Pancreas (tissue), 10 donors: ENCODE data around the gene APOO. TPM values are rescaled to one million over a fixed set of nuclear protein-coding genes. Genes with fewer than 3 reads are reported as not detected.
"Not testable (repeated sequence)": the region's sequence is repeated elsewhere in the genome, so short reads cannot be mapped to it uniquely, and the experiment has no call there.

Source experiments
- ATAC-seq, 4 donors: fragments of 200-7000 bp; cut with Tn5 transposase; one replicate each; pipeline versions ENCODE4 v1.8.0 to v1.9.1; 2020; ENCODE audit warnings: mild to moderate bottlenecking in 4 of 4, moderate library complexity in 4 of 4
- DNase-seq, 6 donors: peaks; one replicate each; pipeline ENCODE4 v3.0.0-alpha.2; 2020
- FAIRE-seq: peaks from 2 replicates; lab custom pipeline; 2012; peaks lifted over from hg19 to GRCh38; lab: Jason Lieb, UNC
- H3K27ac ChIP-seq, 4 donors: fragments of 200-600 bp; sonication (generic); 1 replicate in 3 of 4; 2 replicates in 1 of 4; pipeline versions ENCODE4 v1.5.0 to v1.8.0; 2020
- H3K27me3 ChIP-seq, 4 donors: fragments of 200-600 bp; one replicate each; pipeline ENCODE4 v1.8.0; 2021
- H3K36me3 ChIP-seq, 3 donors: fragments of 200-600 bp; sonication (generic) in 1 of 3; one replicate each; pipeline versions ENCODE4 v1.5.0 to v1.8.0; 2020 to 2021
- H3K4me1 ChIP-seq, 3 donors: fragments of 200-600 bp; one replicate each; pipeline ENCODE4 v1.8.0; 2021
- H3K4me3 ChIP-seq, 4 donors: fragments of 200-600 bp; sonication (generic) in 2 of 4; one replicate each; pipeline versions ENCODE4 v1.5.0 to v1.8.0; 2020 to 2021
- H3K9me3 ChIP-seq, 4 donors: fragments of 200-600 bp; one replicate each; pipeline ENCODE4 v1.8.0; 2021
- WGBS, 2 donors: extraction: QIAGEN DNeasy Blood & Tissue Kit; methylation state at CpG; one replicate each; pipeline ENCODE4 v1.1.7; 2013; 5-methylcytosine and 5-hydroxymethylcytosine counted together
- intact Hi-C, 3 donors: fragments of 100-400 bp; cut with DNase I; formaldehyde crosslinking; loops; one replicate each; pipeline versions ENCODE4 v1.11.1 to v1.14.2; 2022
- polyA plus RNA-seq, 2 donors: library from polyadenylated mRNA; stranded (reverse); fragments of 200-250 nt; gene quantifications; one replicate each; pipeline ENCODE4 v1.2.3, GENCODE V29; 2013
- total RNA-seq, 6 donors: library from RNA; stranded (reverse); fragmentation: NEBNext Ultra II Directional in 4 of 6; extraction: Animal tissue kit (Norgen Biotek cat#: 25700) in 4 of 6; gene quantifications; one replicate each; pipeline versions ENCODE4 v1.2.1 to v1.2.4, GENCODE V29; 2021 to 2023
- TF ChIP-seq, protein P1 (sequence below), 4 donors: fragments of 200-600 bp; sonication (generic) in 3 of 4; IDR thresholded peaks; one replicate each; pipeline versions ENCODE4 v1.5.0 to v1.8.0; 2021; ENCODE audit warnings: antibody characterized with exemption in 4 of 4
- donor health status: healthy with polysubstance abuse.
- donor health status: DM: no; HTN: no; CAD: no; lungs with moderate emphysema.
- donor health status: DM: no; HTN: no; CAD: no.
- donor health status: control.
- donor health status: control.
- donor health status: Bipolar disorder and iron deficiency.
- donor health status: DM: yes; HTN: yes; CAD: no.
- donor health status: DM: no; HTN: no; CAD: no.
- donor health status: DM: no; HTN: no; CAD: no.
- donor health status: DM: yes; HTN: yes; CAD: no.

The APOO gene
- total and polyA plus RNA-seq, 8 donors = 4.8 to 16.9 (median 8.9) TPM

DNA sequence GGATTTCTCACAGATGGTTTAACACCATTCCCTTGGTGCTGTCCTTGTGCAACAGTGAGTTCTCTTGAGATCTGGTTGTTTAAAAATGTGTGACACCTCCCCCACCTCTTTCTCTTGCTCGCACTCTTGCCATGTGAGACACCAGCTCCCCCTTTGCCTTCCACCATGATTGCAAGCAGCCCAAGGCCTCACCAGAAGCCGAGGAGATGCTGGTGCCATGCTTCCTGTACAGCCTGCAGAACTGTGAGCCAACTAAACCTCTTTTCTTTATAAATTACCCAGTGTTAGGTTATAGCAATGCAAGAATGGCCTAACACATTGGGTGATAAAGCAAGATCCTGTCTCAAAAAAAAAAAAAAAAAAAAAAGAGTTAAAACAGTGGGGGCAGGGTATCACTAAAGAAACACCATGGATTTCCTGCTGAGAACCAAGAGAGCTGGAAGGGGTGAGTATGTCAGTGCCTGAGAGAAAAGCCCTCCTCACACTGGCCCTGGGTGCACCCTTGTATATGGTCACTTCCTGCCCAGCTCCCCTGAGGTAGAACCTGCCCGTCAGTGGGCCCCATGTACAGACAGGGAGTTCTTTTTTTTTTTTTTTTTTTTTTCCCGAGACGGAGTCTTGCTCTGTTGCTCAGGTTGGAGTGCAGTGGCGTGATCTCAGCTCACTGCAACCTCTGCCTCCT, 46.4 kb downstream of the APOO start:
- Histone ChIP-seq H3K27me3 (no peaks in the 10 kb centered on the region), H3K36me3 (no peaks in the 10 kb centered on the region), H3K4me3 (no peak overlapping the region), H3K4me1 (no peaks in the 10 kb centered on the region), H3K9me3 (no peaks in the 10 kb centered on the region), H3K27ac (no peak overlapping the region)
- intact Hi-C loops = no loop called here
- FAIRE-seq (no peak), DNase-seq (no peak), ATAC-seq (no peak)
- WGBS, 2 donors = 89 to 91% methylated on average over 4 to 6 of the region's 6 CpGs
- TF ChIP-seq, protein P1, sequence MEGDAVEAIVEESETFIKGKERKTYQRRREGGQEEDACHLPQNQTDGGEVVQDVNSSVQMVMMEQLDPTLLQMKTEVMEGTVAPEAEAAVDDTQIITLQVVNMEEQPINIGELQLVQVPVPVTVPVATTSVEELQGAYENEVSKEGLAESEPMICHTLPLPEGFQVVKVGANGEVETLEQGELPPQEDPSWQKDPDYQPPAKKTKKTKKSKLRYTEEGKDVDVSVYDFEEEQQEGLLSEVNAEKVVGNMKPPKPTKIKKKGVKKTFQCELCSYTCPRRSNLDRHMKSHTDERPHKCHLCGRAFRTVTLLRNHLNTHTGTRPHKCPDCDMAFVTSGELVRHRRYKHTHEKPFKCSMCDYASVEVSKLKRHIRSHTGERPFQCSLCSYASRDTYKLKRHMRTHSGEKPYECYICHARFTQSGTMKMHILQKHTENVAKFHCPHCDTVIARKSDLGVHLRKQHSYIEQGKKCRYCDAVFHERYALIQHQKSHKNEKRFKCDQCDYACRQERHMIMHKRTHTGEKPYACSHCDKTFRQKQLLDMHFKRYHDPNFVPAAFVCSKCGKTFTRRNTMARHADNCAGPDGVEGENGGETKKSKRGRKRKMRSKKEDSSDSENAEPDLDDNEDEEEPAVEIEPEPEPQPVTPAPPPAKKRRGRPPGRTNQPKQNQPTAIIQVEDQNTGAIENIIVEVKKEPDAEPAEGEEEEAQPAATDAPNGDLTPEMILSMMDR (IDR thresholded peaks at IDR 0.05) = no peak

DNA sequence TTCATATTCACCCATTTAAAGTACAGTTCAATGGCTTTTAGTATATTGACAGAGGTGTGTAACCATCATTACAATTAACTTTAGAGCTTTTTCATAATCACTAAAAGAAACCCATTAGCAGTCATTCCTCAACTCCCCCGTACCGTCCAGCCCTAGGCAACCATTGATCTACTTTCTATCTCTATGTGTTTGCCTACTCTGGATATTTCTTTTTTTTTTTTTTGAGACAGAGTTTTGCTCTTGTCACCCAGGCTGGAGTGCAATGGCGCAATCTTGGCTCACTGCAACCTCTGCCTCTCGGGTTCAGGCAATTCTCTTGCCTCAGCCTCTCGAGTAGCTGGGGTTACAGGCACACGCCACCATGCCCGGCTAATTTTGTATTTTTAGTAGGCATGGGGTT, 48.5 kb downstream of the APOO start:
- H3K27ac ChIP-seq, H3K36me3 ChIP-seq, H3K4me1 ChIP-seq, H3K4me3 ChIP-seq, DNase-seq, H3K27me3 ChIP-seq, FAIRE-seq, intact Hi-C loops, ATAC-seq, H3K9me3 ChIP-seq: not testable (repeated sequence)
- WGBS, 2 donors = 78 to 95% methylated on average over 7 of the region's 7 CpGs

DNA sequence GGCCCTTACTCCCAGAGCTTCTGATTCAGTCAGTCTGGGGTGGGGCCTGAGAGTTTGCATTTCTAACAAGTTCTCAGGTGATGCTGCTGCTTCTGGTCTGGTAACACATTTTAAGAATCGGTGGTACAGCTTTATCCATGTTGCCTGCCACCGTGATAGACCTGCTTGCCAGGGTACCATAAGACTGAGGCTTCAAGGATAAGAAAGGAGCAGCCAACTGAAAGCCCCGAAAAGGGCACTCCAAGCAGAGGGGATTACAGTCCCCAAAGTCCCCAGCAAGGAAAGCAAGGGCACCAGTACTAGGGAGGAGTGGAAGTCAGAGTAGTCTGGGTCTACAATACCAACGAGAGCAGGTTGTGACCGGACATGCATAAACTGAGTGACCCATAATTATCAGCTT, 49.8 kb downstream of the APOO start:
- ATAC-seq (no peak), DNase-seq (no peak), FAIRE-seq (no peak)
- Histone ChIP-seq H3K9me3 (no peaks in the 10 kb centered on the region), H3K36me3 (no peaks in the 10 kb centered on the region), H3K27me3 (no peaks in the 10 kb centered on the region), H3K4me1 (no peaks in the 10 kb centered on the region), H3K27ac (no peak overlapping the region), H3K4me3 (no peak overlapping the region)
- TF ChIP-seq, protein P1 (IDR thresholded peaks at IDR 0.05) = no peak
- 85 to 91% methylated on average over 5 of the region's 5 CpGs for WGBS, 2 donors
- intact Hi-C loops = no loop called here

DNA sequence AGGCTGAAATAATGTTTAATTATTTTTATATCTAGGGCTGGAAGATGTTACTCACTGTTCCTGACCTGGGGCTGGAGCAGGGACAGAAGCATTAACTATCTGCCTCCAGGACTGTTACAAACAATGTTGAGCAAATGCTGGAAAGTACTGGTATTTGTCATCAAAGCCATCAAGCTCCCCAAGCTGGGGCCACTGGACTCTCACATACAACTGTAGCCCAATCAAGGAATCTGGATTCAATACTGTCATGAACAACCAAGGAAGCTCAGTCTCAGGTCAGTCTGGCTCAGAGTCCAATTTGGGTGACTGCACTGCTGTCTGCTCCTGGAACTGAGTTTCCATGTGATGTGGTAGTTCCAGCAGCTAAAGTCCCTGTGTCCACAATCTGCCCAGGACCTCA, 50.4 kb downstream of the APOO start:
- TF ChIP-seq, protein P1 (IDR thresholded peaks at IDR 0.05) = no peak
- DNase-seq = no peak
- Histone ChIP-seq H3K36me3 (no peaks in the 10 kb centered on the region), H3K4me3 (no peak overlapping the region), H3K9me3 (no peaks in the 10 kb centered on the region), H3K27ac (no peak overlapping the region), H3K4me1 (no peaks in the 10 kb centered on the region), H3K27me3 (no peaks in the 10 kb centered on the region)
- no peak for ATAC-seq
- no peak for FAIRE-seq
- intact Hi-C loops = no loop called here

DNA sequence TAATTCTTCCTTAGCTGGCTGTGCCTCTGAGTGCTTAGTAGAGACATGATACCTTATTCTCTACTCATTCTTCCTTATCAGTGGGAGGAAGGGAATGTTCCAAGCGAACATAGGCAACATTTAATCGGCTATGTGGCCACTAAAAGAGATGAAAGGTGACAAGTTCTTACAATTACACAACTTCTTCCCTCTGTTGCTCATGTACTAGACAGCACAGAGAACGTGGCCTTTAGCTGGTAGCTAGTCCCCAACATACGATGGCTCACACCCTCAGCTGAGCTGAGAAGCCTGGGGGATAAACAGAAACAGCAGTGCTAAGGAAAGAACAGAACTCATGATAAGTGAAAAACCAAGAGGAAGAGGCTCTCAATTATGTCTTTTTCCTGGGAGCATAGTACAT, 52.2 kb downstream of the APOO start:
- DNase-seq (no peak), ATAC-seq (no peak), FAIRE-seq (no peak)
- intact Hi-C loops = no loop called here
- WGBS, 2 donors = 78 to 90% methylated on average over 4 of the region's 4 CpGs
- no peaks in the 10 kb centered on the region for H3K9me3 ChIP-seq
- no peaks in the 10 kb centered on the region for H3K4me1 ChIP-seq
- H3K27me3 ChIP-seq = no peaks in the 10 kb centered on the region
- no peaks in the 10 kb centered on the region for H3K36me3 ChIP-seq
- H3K27ac ChIP-seq = no peak overlapping the region
- TF ChIP-seq, protein P1 (IDR thresholded peaks at IDR 0.05) = no peak
- no peak overlapping the region for H3K4me3 ChIP-seq
